ENCODE data around the gene CCT8L2. TPM values are rescaled to one million over a fixed set of nuclear protein-coding genes. Genes with fewer than 3 reads are reported as not detected.
"Not testable (repeated sequence)": the region's sequence is repeated elsewhere in the genome, so short reads cannot be mapped to it uniquely, and the experiment has no call there.

The CCT8L2 gene
- total and polyA plus RNA-seq, 2 of the 8 experiments (the other 6 are each of a cell fraction or from before 2014, with no cell fraction given): not detected

DNA sequence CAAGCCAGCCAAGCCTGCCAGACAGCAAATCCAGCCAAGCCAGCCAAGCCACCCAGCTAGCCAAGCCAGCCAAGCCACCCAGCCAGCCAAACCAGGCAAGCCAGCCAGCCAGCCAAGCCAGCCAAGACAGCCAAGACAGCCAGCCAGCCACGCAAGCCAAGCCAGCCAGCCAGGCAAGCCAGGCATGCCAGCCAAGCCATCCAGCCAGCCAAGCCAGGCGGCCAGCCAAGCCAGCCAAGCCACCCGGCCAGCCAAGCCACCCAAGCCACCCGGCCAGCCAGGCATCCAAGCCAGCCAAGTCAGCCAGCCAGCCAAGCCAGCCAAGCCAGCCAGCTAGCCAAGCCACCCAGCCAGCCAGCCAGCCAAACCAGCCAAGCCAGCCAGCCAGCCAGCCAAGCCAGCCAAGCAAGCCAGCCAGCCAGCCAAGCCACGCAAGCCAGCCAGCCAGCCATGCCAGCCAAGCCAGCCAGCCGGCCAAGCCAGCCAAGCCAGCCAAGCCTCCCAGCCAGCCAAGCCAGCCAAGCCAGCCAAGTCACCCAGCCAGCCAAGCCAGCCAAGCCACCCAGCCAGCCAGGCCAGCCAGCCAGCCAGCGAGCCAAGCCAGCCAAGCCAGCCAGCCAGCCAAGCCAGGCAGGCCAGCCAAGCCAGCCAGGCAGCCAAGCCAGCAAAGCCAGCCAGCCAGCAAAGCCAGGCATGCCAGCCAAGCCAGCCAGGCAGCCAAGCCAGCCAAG, 26.0 kb downstream of the CCT8L2 start:
- H3K4me2 ChIP-seq (ENCODE audit: insufficient read depth in 1 of 2, low read depth in 2 of 2, low read length in 2 of 2); H3K27me3 ChIP-seq (replicated peaks in 1 of 4; ENCODE audit: control insufficient read depth in 3 of 4, extremely low read depth in 1 of 4, insufficient read depth in 3 of 4, low read length in 3 of 4); H2BK20ac ChIP-seq (ENCODE audit: low read length); H2BK12ac ChIP-seq (ENCODE audit: low read depth, low read length); H2BK15ac ChIP-seq (ENCODE audit: low read length); H3K18ac ChIP-seq (ENCODE audit: extremely low read depth, low read length); H2AK5ac ChIP-seq (ENCODE audit: low read depth, low read length); DNase-seq (ENCODE audit: low read depth in 1 of 2, low spot score in 2 of 2); H4K91ac ChIP-seq (replicated peaks; ENCODE audit: insufficient read length, low read length); H4K20me1 ChIP-seq (replicated peaks in 1 of 2; ENCODE audit: control insufficient read depth in 1 of 2, insufficient read depth in 2 of 2, low read length in 2 of 2); H3K79me2 ChIP-seq (ENCODE audit: control insufficient read depth in 1 of 2, insufficient read depth in 2 of 2, low read length in 2 of 2); H3K14ac ChIP-seq (ENCODE audit: insufficient read length); H3K27ac ChIP-seq (ENCODE audit: low read depth, low read length); FAIRE-seq; H3K4me1 ChIP-seq (replicated peaks in 1 of 4; ENCODE audit: control insufficient read depth in 3 of 4, insufficient read depth in 4 of 4, low read length in 3 of 4); H3K23me2 ChIP-seq (ENCODE audit: low read depth, low read length); H2BK120ac ChIP-seq (replicated peaks; ENCODE audit: low read depth, low read length); H2AFZ ChIP-seq (ENCODE audit: low read length); CTCF ChIA-PET (ENCODE audit: partially characterized antibody); H3K56ac ChIP-seq (replicated peaks; ENCODE audit: insufficient read length, low read depth, low read length); H2BK5ac ChIP-seq (ENCODE audit: low read depth, low read length); H4K5ac ChIP-seq (ENCODE audit: insufficient read length, low read depth, low read length); H3K4me3 ChIP-seq (ENCODE audit: extremely low read depth in 1 of 4, insufficient read depth in 2 of 4, low read depth in 3 of 4, low read length in 4 of 4); H4K8ac ChIP-seq (ENCODE audit: extremely low read depth, insufficient read depth, low read length); H3K4ac ChIP-seq (replicated peaks; ENCODE audit: insufficient read length, low read depth, low read length); H3K36me3 ChIP-seq (ENCODE audit: control insufficient read depth in 2 of 4, insufficient read depth in 4 of 4, low read length in 3 of 4); H3K23ac ChIP-seq (ENCODE audit: insufficient read length); POLR2A ChIA-PET (ENCODE audit: partially characterized antibody); H3K9ac ChIP-seq (replicated peaks in 1 of 4; ENCODE audit: extremely low read depth in 1 of 4, low read depth in 3 of 4, low read length in 3 of 4); H3K79me1 ChIP-seq (ENCODE audit: low read depth, low read length): not testable (repeated sequence)
- H3K9me3 ChIP-seq (ENCODE audit: insufficient read depth in 2 of 2, low read depth in 1 of 2, low read length in 1 of 2): peaks cover 14 to 70% of the 10 kb centered on the region in 2 experiments
- 56% methylated on average over 7 of the region's 7 CpGs; no CpG with 5 or more reads in 1 of the 2 experiments for WGBS, 2 experiments (ENCODE audit: extremely low coverage in 1 of 2, insufficient coverage in 1 of 2, insufficient read length in 1 of 2, insufficient replicate concordance in 2 of 2, low coverage in 1 of 2, low lambda C conversion rate in 2 of 2, missing lambda C conversion rate in 1 of 2)

Data from H1 (cell line).